ENCODE data around the gene UBE2O. TPM values are rescaled to one million over a fixed set of nuclear protein-coding genes. Genes with fewer than 3 reads are reported as not detected.

Gene UBE2O
- total RNA-seq: 10 to 100 TPM; 46.7 to 66.9 TPM

- H3K4me1 Mint-ChIP-seq (ENCODE audit: low read depth in 2 of 2): peaks cover 36 to 38% of the 10 kb centered on the region in 2 donors
- no peaks in the 10 kb centered on the region for H3K9me3 Mint-ChIP-seq
- ATAC-seq (peak; percentile 96 to 98), DNase-seq (ENCODE audit: low spot score) (peak; percentile 93)
- no peaks in the 10 kb centered on the region for H3K27me3 Mint-ChIP-seq
- H3K27ac Mint-ChIP-seq: peak within 1 kb of the TSS; percentile 7 to 46
- no peaks in the 10 kb centered on the region for H3K36me3 Mint-ChIP-seq
- peak within 1 kb of the TSS; percentile 88 for H3K4me3 Mint-ChIP-seq
Measured at GRCh38 chr17:76452660-76453430, at the start of gene UBE2O. Gene UBE2O (minus strand): TSS chr17:76453152. CDS start chr17:76453141, 11 bp downstream.

- Mint-ChIP-seq H3K27me3 (no peaks in the 10 kb centered on the region), H3K4me1 (ENCODE audit: low read depth in 2 of 2) (peaks cover 47 to 50% of the 10 kb centered on the region in 2 donors), H3K4me3 (peak overlapping the region; percentile 93), H3K27ac (peak overlapping the region; percentile 96 to 100), H3K9me3 (no peaks in the 10 kb centered on the region), H3K36me3 (no peaks in the 10 kb centered on the region)
- DNase-seq (ENCODE audit: low spot score) (no peak), ATAC-seq (no peak)
Measured at GRCh38 chr17:76501827-76502307, 48.9 kb upstream of the UBE2O start.

- Mint-ChIP-seq H3K27ac (peak within 1 kb of the TSS; percentile 100), H3K9me3 (no peaks in the 10 kb centered on the region), H3K36me3 (no peaks in the 10 kb centered on the region), H3K4me1 (ENCODE audit: low read depth in 2 of 2) (peaks cover 53 to 55% of the 10 kb centered on the region in 2 donors), H3K27me3 (no peaks in the 10 kb centered on the region), H3K4me3 (peak within 1 kb of the TSS; percentile 93)
- DNase-seq (ENCODE audit: low spot score) (peak; percentile 96), ATAC-seq (peak; percentile 95 to 97)
Measured at GRCh38 chr17:76501018-76501826, 48.3 kb upstream of the UBE2O start, which contains the start of gene RHBDF2. Gene RHBDF2 (minus strand): TSS chr17:76501423. CDS start chr17:76481524, 19,899 bp downstream.

- no peak for ATAC-seq
- Mint-ChIP-seq H3K36me3 (no peaks in the 10 kb centered on the region), H3K27ac (peak overlapping the region; percentile 100), H3K4me1 (ENCODE audit: low read depth in 2 of 2) (peaks cover 58 to 60% of the 10 kb centered on the region in 2 donors), H3K9me3 (no peaks in the 10 kb centered on the region), H3K27me3 (no peaks in the 10 kb centered on the region), H3K4me3 (peak overlapping the region; percentile 93)
- no peak for DNase-seq (ENCODE audit: low spot score)
Measured at GRCh38 chr17:76500747-76501017, 47.7 kb upstream of the UBE2O start.

GRCh38 chr17:76500074-76500746 lies 47.3 kb upstream of the UBE2O start:
- ATAC-seq: peak; percentile 13 to 25
- Mint-ChIP-seq H3K36me3 (no peaks in the 10 kb centered on the region), H3K4me1 (ENCODE audit: low read depth in 2 of 2) (peaks cover 58 to 61% of the 10 kb centered on the region in 2 donors), H3K9me3 (no peaks in the 10 kb centered on the region), H3K27ac (peak overlapping the region; percentile 100), H3K4me3 (peak overlapping the region; percentile 93), H3K27me3 (no peaks in the 10 kb centered on the region)
- no peak for DNase-seq (ENCODE audit: low spot score)

DNA sequence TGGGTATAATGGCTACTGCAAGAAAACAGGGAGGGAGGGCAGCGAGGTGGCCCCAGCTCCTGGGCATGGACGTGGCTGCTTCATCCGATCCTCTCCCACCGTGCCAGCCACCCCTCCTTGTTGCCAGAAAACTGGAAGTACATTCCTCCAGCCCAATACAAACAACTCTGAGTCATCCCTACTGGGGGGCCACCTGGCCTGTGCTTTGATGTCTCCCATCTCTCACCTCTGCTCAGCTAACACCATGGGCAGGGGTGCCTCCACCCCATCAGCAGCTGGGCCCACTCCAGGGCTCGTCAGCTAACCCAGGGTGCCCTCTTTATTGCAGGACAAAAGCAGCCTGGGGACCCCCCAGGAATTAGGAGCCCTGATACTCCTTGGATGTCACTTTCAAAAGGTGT lies 46.3 kb upstream of the UBE2O start:
- no peak for ATAC-seq
- no peaks in the 10 kb centered on the region for H3K27me3 Mint-ChIP-seq
- H3K9me3 Mint-ChIP-seq: no peaks in the 10 kb centered on the region
- peaks cover 58 to 63% of the 10 kb centered on the region in 2 donors for H3K4me1 Mint-ChIP-seq (ENCODE audit: low read depth in 2 of 2)
- H3K4me3 Mint-ChIP-seq: peak overlapping the region; percentile 93
- DNase-seq (ENCODE audit: low spot score): no peak
- H3K36me3 Mint-ChIP-seq: no peaks in the 10 kb centered on the region
- H3K27ac Mint-ChIP-seq: peak overlapping the region; percentile 100

DNA sequence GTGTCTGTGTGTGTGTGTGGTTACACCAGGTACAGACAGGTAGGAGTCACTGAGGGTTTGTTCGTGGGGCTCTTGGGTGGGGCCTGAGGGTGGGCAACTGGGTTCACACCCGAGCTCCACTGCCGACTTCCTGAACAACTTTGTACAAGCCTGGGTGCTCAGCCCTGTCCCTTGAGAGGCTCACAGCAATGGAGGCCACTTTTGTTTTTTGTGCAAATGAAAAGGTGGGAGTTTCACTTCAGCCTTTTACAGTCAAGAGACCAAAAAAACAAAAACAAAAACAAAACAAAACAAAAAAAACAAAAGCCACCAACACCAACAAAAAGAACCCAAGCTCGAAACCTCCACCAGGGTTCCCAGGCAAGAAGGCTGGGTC lies 45.9 kb upstream of the UBE2O start:
- H3K36me3 Mint-ChIP-seq: no peaks in the 10 kb centered on the region
- H3K27me3 Mint-ChIP-seq: no peaks in the 10 kb centered on the region
- ATAC-seq (no peak), DNase-seq (ENCODE audit: low spot score) (no peak)
- no peaks in the 10 kb centered on the region for H3K9me3 Mint-ChIP-seq
- H3K4me3 Mint-ChIP-seq: peak overlapping the region; percentile 93
- peak overlapping the region; percentile 100 for H3K27ac Mint-ChIP-seq
- H3K4me1 Mint-ChIP-seq (ENCODE audit: low read depth in 2 of 2): peaks cover 58 to 62% of the 10 kb centered on the region in 2 donors

- Mint-ChIP-seq H3K27ac (peak overlapping the region; percentile 100), H3K27me3 (no peaks in the 10 kb centered on the region), H3K4me3 (peak overlapping the region; percentile 93), H3K9me3 (no peaks in the 10 kb centered on the region), H3K36me3 (no peaks in the 10 kb centered on the region), H3K4me1 (ENCODE audit: low read depth in 2 of 2) (peaks cover 64 to 68% of the 10 kb centered on the region in 2 donors)
- no peak for DNase-seq (ENCODE audit: low spot score)
- ATAC-seq: no peak
Measured at GRCh38 chr17:76497979-76498875, 45.3 kb upstream of the UBE2O start.

GRCh38 chr17:76497699-76497978 lies 44.7 kb upstream of the UBE2O start:
- Mint-ChIP-seq H3K4me3 (peak overlapping the region; percentile 93), H3K27ac (peak overlapping the region; percentile 100)

GRCh38 chr17:76496464-76496863 lies 43.5 kb upstream of the UBE2O start:
- Mint-ChIP-seq H3K27me3 (no peaks in the 10 kb centered on the region), H3K4me3 (peak overlapping the region; percentile 93), H3K27ac (peak overlapping the region; percentile 100), H3K9me3 (no peaks in the 10 kb centered on the region), H3K4me1 (ENCODE audit: low read depth in 2 of 2) (peaks cover 70 to 71% of the 10 kb centered on the region in 2 donors), H3K36me3 (no peaks in the 10 kb centered on the region)
- no peak for ATAC-seq
- DNase-seq (ENCODE audit: low spot score): no peak

More at GRCh38 chr17:76497699-76497978, 44.7 kb upstream of the UBE2O start:
- DNase-seq (ENCODE audit: low spot score): no peak
- no peak for ATAC-seq
- H3K36me3 Mint-ChIP-seq: no peaks in the 10 kb centered on the region
- no peaks in the 10 kb centered on the region for H3K27me3 Mint-ChIP-seq
- peaks cover 67 to 71% of the 10 kb centered on the region in 2 donors for H3K4me1 Mint-ChIP-seq (ENCODE audit: low read depth in 2 of 2)
- no peaks in the 10 kb centered on the region for H3K9me3 Mint-ChIP-seq

GRCh38 chr17:76495663-76496400 lies 42.9 kb upstream of the UBE2O start:
- Mint-ChIP-seq H3K4me1 (ENCODE audit: low read depth in 2 of 2) (peaks cover 68 to 72% of the 10 kb centered on the region in 2 donors), H3K27me3 (no peaks in the 10 kb centered on the region), H3K36me3 (no peaks in the 10 kb centered on the region), H3K9me3 (no peaks in the 10 kb centered on the region), H3K4me3 (peak overlapping the region; percentile 93), H3K27ac (peak overlapping the region; percentile 100)
- ATAC-seq (no peak), DNase-seq (ENCODE audit: low spot score) (no peak)

DNA sequence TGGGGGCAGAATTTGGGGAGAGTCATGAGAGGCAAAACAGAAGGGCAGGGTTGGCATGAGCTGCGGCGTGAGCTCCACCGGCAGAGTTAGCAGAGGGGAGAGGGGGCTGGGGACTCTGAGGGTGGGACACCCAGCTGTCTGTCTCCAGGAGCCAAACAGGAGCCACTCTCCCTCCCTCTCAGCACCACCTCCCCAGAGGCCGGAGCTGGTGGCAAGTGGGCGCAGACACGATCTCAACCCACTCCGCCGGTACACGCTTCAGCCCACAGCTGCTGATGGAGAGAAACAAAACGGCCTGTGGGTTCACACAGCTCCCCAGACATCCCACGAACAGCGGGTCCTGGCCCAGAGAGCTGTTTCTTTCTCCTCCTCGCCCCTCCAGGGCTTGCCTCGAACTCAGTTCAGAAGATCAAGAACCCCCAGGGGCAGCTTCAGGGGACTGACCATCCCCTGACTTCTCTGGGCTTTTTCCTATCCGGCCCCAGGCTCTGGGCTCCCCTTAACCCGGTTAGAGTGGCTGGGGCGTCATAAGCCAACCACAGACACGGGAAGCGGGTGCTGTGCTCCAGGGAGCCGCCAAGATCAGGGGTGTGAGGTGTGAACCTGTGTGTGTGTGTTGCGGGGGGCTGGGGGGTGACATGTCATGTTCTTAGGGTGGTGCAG lies 40.7 kb upstream of the UBE2O start:
- Mint-ChIP-seq H3K4me1 (ENCODE audit: low read depth in 2 of 2) (peaks cover 52 to 72% of the 10 kb centered on the region in 2 donors), H3K4me3 (peak overlapping the region; percentile 97), H3K27me3 (no peaks in the 10 kb centered on the region), H3K36me3 (no peaks in the 10 kb centered on the region), H3K9me3 (no peaks in the 10 kb centered on the region), H3K27ac (peak overlapping the region; percentile 100)
- ATAC-seq (peak; percentile 45 to 52), DNase-seq (ENCODE audit: low spot score) (peak; percentile 85)
